Measurements from ENCODE around the gene RHOD. TPM values are rescaled to one million over a fixed set of nuclear protein-coding genes. Genes with fewer than 3 reads are reported as not detected.
A peak's percentile ranks its signal among the peaks of the same experiment; 100 is the strongest.

RHOD gene
- not detected in 2 replicates for total RNA-seq (2013; cell fraction: nucleolus; rRNA removed)
- total RNA-seq (2014; rRNA removed) (2.1 and 2.7 TPM in 2 replicates), total RNA-seq (2014; rRNA removed; fragmentation: Illumina TruSeq; extraction: Trizol) (0.72 and 0.83 TPM in 2 replicates), total RNA-seq (2021) (2.2 and 2.6 TPM in 2 replicates), polyA plus RNA-seq (2011; rRNA removed) (0.12 TPM in 1 of 2 replicates, not detected in the other), polyA plus RNA-seq (2014; fragmentation: Illumina TruSeq; extraction: Trizol) (0.17 and 0.84 TPM in 2 replicates), polyA plus RNA-seq (2014; fragmentation: Nextera tagmentation; extraction: Ambion mirVana) (under 1 TPM in 1 of 2 experiments, not detected in 1; 0.15 TPM), polyA plus RNA-seq (2014; rRNA removed) (2.6 and 3.7 TPM in 2 replicates), polyA plus RNA-seq (2016; fragmentation: Nextera tagmentation; extraction: Ambion mirVana) (1 to 10 TPM; 1.9 to 2.0 TPM), polyA minus RNA-seq (2011; rRNA and poly(A)+ RNA removed) (not detected in 2 replicates), Bru-seq, nascent RNA (percentile 14 among the genes with signal in this experiment), BruChase-seq, experiment 1, labeled RNA remaining after a 6-hour chase (percentile 19 among the genes with signal in this experiment), BruChase-seq, experiment 2, labeled RNA remaining after a 2-hour chase (percentile 15 among the genes with signal in this experiment)
- polyA plus RNA-seq (2011; ENCODE audit: low read depth) = 0.26 TPM
- polyA plus RNA-seq (2011; cell fraction: cytosol; rRNA removed) = 0.09 and 0.12 TPM in 2 replicates
- polyA plus RNA-seq (2011; cell fraction: nucleus; rRNA removed) = 0.24 TPM in 1 of 2 replicates, not detected in the other
- polyA plus RNA-seq (2012) = 2.3 and 2.8 TPM in 2 replicates
- 1.4 and 1.9 TPM in 2 replicates for polyA minus RNA-seq (2011; cell fraction: cytosol; rRNA and poly(A)+ RNA removed)
- polyA minus RNA-seq (2011; cell fraction: nucleus; rRNA and poly(A)+ RNA removed) = 0.24 and 0.67 TPM in 2 replicates
- long read RNA-seq, experiment 1 = 0 reads
- long read RNA-seq, experiment 2 = 0 reads

- H3K9me3 ChIP-seq (replicated peaks; ENCODE audit: control insufficient read depth, insufficient read depth, low read length) = no peaks in the 10 kb centered on the region
- RAD21 ChIA-PET (ENCODE audit: unreplicated experiment) = interaction anchor here (1.2 kb wide), 1 partner anchor 261 kb away, joined by 3 read pairs; no protein-coding TSS in a partner anchor
- 6% methylated on average over 42 of the region's 72 CpGs for WGBS (ENCODE audit: insufficient coverage, insufficient replicate concordance, low lambda C conversion rate, missing lambda C conversion rate)
- CTCF ChIA-PET = interaction anchor here (1.2 to 5.9 kb wide), 2 partner anchors 18 to 207 kb away, joined by 3 to 55 read pairs; no protein-coding TSS in a partner anchor
- H3K79me2 ChIP-seq (ENCODE audit: control insufficient read depth, insufficient read depth, low read length) = no peaks in the 10 kb centered on the region
- H2AFZ ChIP-seq (ENCODE audit: control insufficient read depth, low read depth, low read length) = peak within 1 kb of the TSS; percentile 61
- TF ChIP-seq ZNF384 (IDR thresholded peaks at IDR 0.05; ENCODE audit: borderline replicate concordance, low read depth, low read length) (no peak), HDAC6 (IDR thresholded peaks at IDR 0.05; ENCODE audit: unreplicated experiment) (peak; percentile 56), ZNF24 (IDR thresholded peaks at IDR 0.05) (peak; percentile 80)
- H3K4me2 ChIP-seq (ENCODE audit: control insufficient read depth, insufficient read depth) = peak within 1 kb of the TSS; percentile 97
- intact Hi-C loops (cut with micrococcal nuclease; ENCODE audit: unreplicated experiment) = no loop called here
- DNase-seq (ENCODE audit: low read depth, low spot score) (no peak), ATAC-seq (peak; percentile 51), FAIRE-seq (no peak)
- H3K36me3 ChIP-seq (ENCODE audit: control insufficient read depth in 2 of 2, insufficient read depth in 2 of 2, low read length in 1 of 2) = no peaks in the 10 kb centered on the region
- H3K27ac ChIP-seq (ENCODE audit: control insufficient read depth, insufficient read depth) = no peak within 1 kb of the TSS
- H4K20me1 ChIP-seq (ENCODE audit: control insufficient read depth, insufficient read depth) = no peaks in the 10 kb centered on the region
- in situ Hi-C loops (cut with MboI) = no loop called here
- POLR2A ChIA-PET = no interaction called here
- H3K4me1 ChIP-seq (ENCODE audit: control insufficient read depth, insufficient read depth, low read length) = peaks cover 10% of the 10 kb centered on the region
- peak within 1 kb of the TSS; percentile 54; the same call in 1 of the 2 replicates for H3K4me3 ChIP-seq
- SMC1A ChIA-PET (ENCODE audit: uncharacterized antibody, unreplicated experiment) = no interaction called here
- H3K9ac ChIP-seq (ENCODE audit: control insufficient read depth, insufficient read depth, low read length) = peak within 1 kb of the TSS; percentile 58; the same call in 1 of the 2 replicates
- no peaks in the 10 kb centered on the region for H3K27me3 ChIP-seq (replicated peaks in 1 of 2; ENCODE audit: control insufficient read depth in 2 of 2, insufficient read depth in 2 of 2, low read length in 1 of 2)
- BruUV-seq (replicated peaks) = no TSS peak
These were observed at the start of gene RHOD for GRCh38 chr11:67056267-67057204. RHOD (plus strand) TSS chr11:67056847; CDS start chr11:67056903, 56 bp downstream.
